ENCODE results near the gene TRIM42. TPM values are rescaled to one million over a fixed set of nuclear protein-coding genes. Genes with fewer than 3 reads are reported as not detected.

The TRIM42 gene
- total and polyA plus RNA-seq, 2 of the 8 experiments (the other 6 are each of a cell fraction or from before 2014, with no cell fraction given): not detected

DNA sequence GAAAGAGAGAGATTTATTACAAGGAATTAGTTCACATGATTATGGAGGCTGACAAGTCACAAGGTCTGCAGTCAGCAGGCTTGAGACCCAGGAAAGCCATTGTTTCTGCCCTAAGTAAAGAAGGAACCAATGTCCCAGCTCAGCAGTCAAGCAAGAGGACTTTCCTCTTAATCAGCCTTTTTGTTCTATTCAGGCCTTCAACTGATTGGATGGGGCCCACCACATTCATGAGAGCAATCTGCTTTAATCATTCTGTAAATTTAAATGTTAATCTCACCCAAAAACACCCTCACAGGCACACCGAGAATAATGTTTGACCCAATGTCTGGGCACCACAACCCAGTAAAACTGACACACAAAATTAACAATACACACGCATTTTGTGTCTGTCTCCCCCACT is 64.3 kb downstream of the TRIM42 start:
- Histone ChIP-seq H2BK15ac (ENCODE audit: low read length) (no peak overlapping the region), H3K27me3 (replicated peaks in 1 of 4; ENCODE audit: control insufficient read depth in 3 of 4, extremely low read depth in 1 of 4, insufficient read depth in 3 of 4, low read length in 3 of 4) (no peaks in the 10 kb centered on the region), H3K79me2 (ENCODE audit: control insufficient read depth in 1 of 2, insufficient read depth in 2 of 2, low read length in 2 of 2) (no peaks in the 10 kb centered on the region), H3K4me2 (ENCODE audit: insufficient read depth in 1 of 2, low read depth in 2 of 2, low read length in 2 of 2) (no peak overlapping the region), H3K18ac (ENCODE audit: extremely low read depth, low read length) (no peak overlapping the region), H4K20me1 (replicated peaks in 1 of 2; ENCODE audit: control insufficient read depth in 1 of 2, insufficient read depth in 2 of 2, low read length in 2 of 2) (no peaks in the 10 kb centered on the region), H3K23me2 (ENCODE audit: low read depth, low read length) (no peaks in the 10 kb centered on the region), H3K9me3 (ENCODE audit: insufficient read depth in 2 of 2, low read depth in 1 of 2, low read length in 1 of 2) (no peaks in the 10 kb centered on the region), H4K8ac (ENCODE audit: extremely low read depth, insufficient read depth, low read length) (no peak overlapping the region), H3K27ac (ENCODE audit: low read depth, low read length) (no peak overlapping the region), H2BK12ac (ENCODE audit: low read depth, low read length) (no peak overlapping the region), H3K4me3 (ENCODE audit: extremely low read depth in 1 of 4, insufficient read depth in 2 of 4, low read depth in 3 of 4, low read length in 4 of 4) (no peak overlapping the region), H3K23ac (ENCODE audit: insufficient read length) (no peak overlapping the region), H3K9ac (replicated peaks in 1 of 4; ENCODE audit: extremely low read depth in 1 of 4, low read depth in 3 of 4, low read length in 3 of 4) (no peak overlapping the region), H2BK20ac (ENCODE audit: low read length) (no peak overlapping the region), H3K4ac (replicated peaks; ENCODE audit: insufficient read length, low read depth, low read length) (no peak overlapping the region), H2BK120ac (replicated peaks; ENCODE audit: low read depth, low read length) (no peak overlapping the region), H3K36me3 (ENCODE audit: control insufficient read depth in 2 of 4, insufficient read depth in 4 of 4, low read length in 3 of 4) (no peaks in the 10 kb centered on the region), H3K14ac (ENCODE audit: insufficient read length) (no peak overlapping the region), H4K5ac (ENCODE audit: insufficient read length, low read depth, low read length) (no peak overlapping the region), H3K4me1 (replicated peaks in 1 of 4; ENCODE audit: control insufficient read depth in 3 of 4, insufficient read depth in 4 of 4, low read length in 3 of 4) (no peaks in the 10 kb centered on the region; a peak in 1 of 7 replicates), H3K79me1 (ENCODE audit: low read depth, low read length) (no peaks in the 10 kb centered on the region), H4K91ac (replicated peaks; ENCODE audit: insufficient read length, low read length) (no peak overlapping the region), H3K56ac (replicated peaks; ENCODE audit: insufficient read length, low read depth, low read length) (no peak overlapping the region), H2AFZ (ENCODE audit: low read length) (no peak overlapping the region), H2AK5ac (ENCODE audit: low read depth, low read length) (no peak overlapping the region), H2BK5ac (ENCODE audit: low read depth, low read length) (no peak overlapping the region)
- 86% methylated on average over 2 of the region's 2 CpGs; no CpG with 5 or more reads in 1 of the 2 experiments for WGBS, 2 experiments (ENCODE audit: extremely low coverage in 1 of 2, insufficient coverage in 1 of 2, insufficient read length in 1 of 2, insufficient replicate concordance in 2 of 2, low coverage in 1 of 2, low lambda C conversion rate in 2 of 2, missing lambda C conversion rate in 1 of 2)
- no peak for TF ChIP-seq SUZ12 (IDR thresholded peaks at IDR 0.05; ENCODE audit: low read length)
- no peak for TF ChIP-seq KDM1A (IDR thresholded peaks at IDR 0.05; ENCODE audit: borderline replicate concordance, low read length)
- no peak for TF ChIP-seq E2F6 (IDR thresholded peaks at IDR 0.05)
- no peak for DNase-seq (ENCODE audit: low read depth in 1 of 2, low spot score in 2 of 2)
- ChIA-PET CTCF (ENCODE audit: partially characterized antibody) (no interaction called here), POLR2A (ENCODE audit: partially characterized antibody) (interaction anchor here (0.7 kb wide), 1 partner anchor 462 kb away, joined by 3 read pairs; no protein-coding TSS in a partner anchor)
- no peak for FAIRE-seq
